HEK293T (cell line): ENCODE data around the gene KRT75.
"Not testable (repeated sequence)": the region's sequence is repeated elsewhere in the genome, so short reads cannot be mapped to it uniquely, and the experiment has no call there.

ENCODE experiments used
- CTCF ChIA-PET: fragments of 350-600 bp; formaldehyde crosslinking; extraction: SDS; loops from one replicate; lab custom pipeline; 2021; ENCODE audit warnings: antibody characterized with exemption, inconsistent platforms; lab: Yijun Ruan, JAX
- POLR2A ChIA-PET: fragments of 350-600 bp; formaldehyde crosslinking; extraction: SDS; loops from one replicate; lab custom pipeline; 2020; ENCODE audit warnings: antibody characterized with exemption, inconsistent platforms; lab: Yijun Ruan, JAX
- DNase-seq: peaks from one replicate; pipeline ENCODE4 v3.0.0; 2012; ENCODE audit warnings: mixed read lengths; ENCODE audit errors: extremely low spot score
- ARNT ChIP-seq: fragments of 450-650 bp; IDR thresholded peaks from 2 replicates; pipeline ENCODE4 v1.6.1; 2017; ENCODE audit warnings: mild to moderate bottlenecking
- BHLHE40 ChIP-seq: fragments of 450-650 bp; IDR thresholded peaks from 2 replicates; pipeline ENCODE4 v1.6.1; 2016; ENCODE audit warnings: mild to moderate bottlenecking, moderate library complexity, borderline replicate concordance
- CTBP1 ChIP-seq: fragments of 450-650 bp; IDR thresholded peaks from 2 replicates; pipeline ENCODE4 v1.6.1; 2016; ENCODE audit warnings: borderline replicate concordance
- ELF4 ChIP-seq: fragments of 450-650 bp; IDR thresholded peaks from 2 replicates; pipeline ENCODE4 v1.6.1; 2017; ENCODE audit warnings: antibody characterized with exemption
- FOXA1 ChIP-seq: fragments of 450-650 bp; IDR thresholded peaks from 2 replicates; pipeline ENCODE4 v1.6.1; 2016; ENCODE audit warnings: mild to moderate bottlenecking
- FOXK2 ChIP-seq: fragments of 450-650 bp; IDR thresholded peaks from 2 replicates; pipeline ENCODE4 v1.6.1; 2016; ENCODE audit warnings: mild to moderate bottlenecking
- FOXM1 ChIP-seq: fragments of 450-650 bp; IDR thresholded peaks from 2 replicates; pipeline ENCODE4 v1.6.1; 2017; ENCODE audit warnings: mild to moderate bottlenecking, borderline replicate concordance
- HDGF ChIP-seq: fragments of 450-650 bp; IDR thresholded peaks from 2 replicates; pipeline ENCODE4 v1.6.1; 2017; ENCODE audit warnings: antibody characterized with exemption, borderline replicate concordance
- L3MBTL2 ChIP-seq: fragments of 450-650 bp; conservative IDR thresholded peaks from 2 replicates; pipeline ENCODE4 v1.6.1; 2016; ENCODE audit warnings: mild to moderate bottlenecking
- LEF1 ChIP-seq: fragments of 450-650 bp; IDR thresholded peaks from 2 replicates; pipeline ENCODE4 v1.6.1; 2017; ENCODE audit warnings: mild to moderate bottlenecking, borderline replicate concordance
- NFRKB ChIP-seq: fragments of 450-650 bp; IDR thresholded peaks from 2 replicates; pipeline ENCODE4 v1.6.1; 2016; ENCODE audit warnings: mild to moderate bottlenecking, moderate library complexity
- SP1 ChIP-seq: fragments of 450-650 bp; IDR thresholded peaks from 2 replicates; pipeline ENCODE4 v1.6.1; 2017
- SUZ12 ChIP-seq: fragments of 450-650 bp; IDR thresholded peaks from 2 replicates; pipeline ENCODE4 v1.6.1; 2016; ENCODE audit warnings: mild to moderate bottlenecking
- TARDBP ChIP-seq: fragments of 450-650 bp; IDR thresholded peaks from 2 replicates; pipeline ENCODE4 v1.6.1; 2016
- ZNF384 ChIP-seq: fragments of 450-650 bp; IDR thresholded peaks from 2 replicates; pipeline ENCODE4 v1.6.1; 2016
- TF ChIP-seq, protein P1 (sequence below): fragments of 450-650 bp; IDR thresholded peaks from 2 replicates; pipeline ENCODE4 v1.6.1; 2016

Gene KRT75

DNA sequence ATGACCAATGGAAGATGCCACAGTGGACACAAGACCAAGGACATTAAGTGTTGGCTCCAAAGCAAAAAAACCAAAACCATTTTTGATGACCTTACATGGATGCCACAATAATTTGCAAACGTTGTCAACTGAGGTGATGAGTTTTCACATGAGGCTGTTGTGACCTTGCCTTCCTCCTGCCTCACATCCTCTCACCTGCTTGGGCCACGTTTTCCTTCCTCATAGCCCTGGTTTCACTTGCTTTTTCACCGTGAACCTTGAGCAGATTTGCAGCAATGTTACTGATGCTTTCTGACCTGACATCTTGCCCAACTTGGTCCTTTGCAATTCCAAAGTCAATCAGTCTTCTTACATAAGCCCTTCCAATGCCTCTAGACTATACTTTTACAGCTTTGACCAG is 14.1 kb upstream of the KRT75 start:
- ChIA-PET POLR2A (no interaction called here), CTCF (no interaction called here)
- TF ChIP-seq L3MBTL2 (no peak), FOXA1 (no peak), SP1 (no peak), FOXM1 (no peak), TARDBP (no peak), BHLHE40 (no peak), SUZ12 (no peak), LEF1 (no peak), ELF4 (no peak), ZNF384 (no peak), CTBP1 (no peak), FOXK2 (no peak), ARNT (no peak), HDGF (no peak), NFRKB (no peak)
- TF ChIP-seq, protein P1, sequence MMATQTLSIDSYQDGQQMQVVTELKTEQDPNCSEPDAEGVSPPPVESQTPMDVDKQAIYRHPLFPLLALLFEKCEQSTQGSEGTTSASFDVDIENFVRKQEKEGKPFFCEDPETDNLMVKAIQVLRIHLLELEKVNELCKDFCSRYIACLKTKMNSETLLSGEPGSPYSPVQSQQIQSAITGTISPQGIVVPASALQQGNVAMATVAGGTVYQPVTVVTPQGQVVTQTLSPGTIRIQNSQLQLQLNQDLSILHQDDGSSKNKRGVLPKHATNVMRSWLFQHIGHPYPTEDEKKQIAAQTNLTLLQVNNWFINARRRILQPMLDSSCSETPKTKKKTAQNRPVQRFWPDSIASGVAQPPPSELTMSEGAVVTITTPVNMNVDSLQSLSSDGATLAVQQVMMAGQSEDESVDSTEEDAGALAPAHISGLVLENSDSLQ, result no peak
- DNase-seq, result no peak

DNA sequence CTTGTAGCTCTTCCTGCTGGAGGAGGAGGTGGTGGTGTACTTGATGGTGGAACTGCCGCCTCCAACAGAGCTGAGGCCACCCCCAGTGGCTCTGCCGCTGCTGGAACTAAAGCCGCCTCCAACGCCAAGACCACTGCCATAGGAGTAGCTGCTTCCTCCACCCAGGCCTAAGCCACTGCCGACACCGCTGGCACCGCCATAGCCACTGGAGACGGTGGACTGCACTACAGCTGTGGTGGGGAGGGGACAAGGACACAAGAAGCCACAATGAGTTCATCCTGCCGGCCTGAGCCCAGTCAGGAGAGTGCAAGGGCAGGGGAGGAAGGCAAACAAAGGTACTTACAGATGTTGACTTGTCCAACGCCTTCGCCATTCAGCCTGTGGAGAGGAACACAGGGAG is 13.0 kb upstream of the KRT75 start:
- POLR2A ChIA-PET, CTCF ChIA-PET, DNase-seq: not testable (repeated sequence)

DNA sequence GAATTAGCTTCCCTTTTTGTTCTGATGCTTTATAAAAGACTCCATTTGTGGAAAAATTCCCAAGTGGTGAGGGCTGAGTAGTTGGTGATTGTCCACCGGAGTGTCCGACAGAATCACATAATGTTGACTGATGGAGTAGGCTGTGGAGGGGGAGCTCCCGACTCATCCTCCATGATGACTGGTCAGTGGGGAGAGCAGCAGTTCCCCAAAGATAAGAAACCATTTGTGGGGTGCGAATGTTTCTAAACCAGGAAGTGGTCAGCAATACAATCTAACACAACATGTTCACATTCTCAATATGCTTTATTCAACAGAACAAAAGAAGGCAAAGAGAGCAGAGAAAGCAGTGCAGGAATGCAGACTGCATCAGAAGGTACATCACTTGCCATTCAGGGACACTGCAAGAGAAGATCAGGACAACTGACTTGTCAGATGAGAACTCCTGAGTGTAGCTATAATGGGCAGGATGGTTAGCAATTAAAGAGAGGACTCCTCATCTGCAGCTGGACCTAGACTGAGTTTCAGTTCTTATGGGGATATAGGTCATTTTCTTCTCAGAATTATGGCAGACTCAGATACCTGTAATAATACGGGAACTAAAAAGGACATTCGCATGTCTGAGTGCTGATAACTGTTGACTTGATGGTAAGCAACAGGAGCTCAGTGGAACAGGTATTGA is 12.3 kb upstream of the KRT75 start:
- no peak for TF ChIP-seq FOXK2
- no peak for TF ChIP-seq SUZ12
- TF ChIP-seq NFRKB, result no peak
- CTCF ChIA-PET, result interaction anchor here (0.5 kb wide), 1 partner anchor 14 kb away, joined by 3 read pairs; no protein-coding TSS in a partner anchor
- DNase-seq, result no peak
- POLR2A ChIA-PET, result no interaction called here

DNA sequence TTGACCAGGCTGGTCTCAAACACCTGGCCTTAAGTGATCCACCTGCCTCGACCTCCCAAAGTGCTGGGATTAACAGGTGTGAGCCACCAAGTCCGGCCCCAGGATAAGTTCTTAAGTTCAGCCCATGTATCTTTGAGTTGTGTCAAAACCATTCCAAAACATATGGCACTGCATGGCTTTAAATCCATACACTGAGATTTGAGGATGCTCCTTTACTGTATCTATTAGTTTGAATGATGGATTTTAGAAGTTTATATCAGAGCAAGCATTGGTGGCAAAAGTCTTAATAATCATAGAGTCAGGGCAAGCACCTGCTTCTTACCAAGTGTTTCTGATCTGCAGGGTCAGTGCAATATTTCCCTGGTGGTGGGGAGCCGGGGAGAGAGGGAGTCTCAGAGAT is 11.7 kb upstream of the KRT75 start:
- TF ChIP-seq FOXK2, result no peak
- TF ChIP-seq ELF4, result no peak
- no peak for TF ChIP-seq NFRKB
- no peak for TF ChIP-seq ZNF384
- no peak for TF ChIP-seq L3MBTL2
- TF ChIP-seq CTBP1, result no peak
- CTCF ChIA-PET, result interaction anchor here (0.5 kb wide), 1 partner anchor 15 kb away, joined by 3 read pairs; no protein-coding TSS in a partner anchor
- POLR2A ChIA-PET, result no interaction called here
- no peak for DNase-seq

DNA sequence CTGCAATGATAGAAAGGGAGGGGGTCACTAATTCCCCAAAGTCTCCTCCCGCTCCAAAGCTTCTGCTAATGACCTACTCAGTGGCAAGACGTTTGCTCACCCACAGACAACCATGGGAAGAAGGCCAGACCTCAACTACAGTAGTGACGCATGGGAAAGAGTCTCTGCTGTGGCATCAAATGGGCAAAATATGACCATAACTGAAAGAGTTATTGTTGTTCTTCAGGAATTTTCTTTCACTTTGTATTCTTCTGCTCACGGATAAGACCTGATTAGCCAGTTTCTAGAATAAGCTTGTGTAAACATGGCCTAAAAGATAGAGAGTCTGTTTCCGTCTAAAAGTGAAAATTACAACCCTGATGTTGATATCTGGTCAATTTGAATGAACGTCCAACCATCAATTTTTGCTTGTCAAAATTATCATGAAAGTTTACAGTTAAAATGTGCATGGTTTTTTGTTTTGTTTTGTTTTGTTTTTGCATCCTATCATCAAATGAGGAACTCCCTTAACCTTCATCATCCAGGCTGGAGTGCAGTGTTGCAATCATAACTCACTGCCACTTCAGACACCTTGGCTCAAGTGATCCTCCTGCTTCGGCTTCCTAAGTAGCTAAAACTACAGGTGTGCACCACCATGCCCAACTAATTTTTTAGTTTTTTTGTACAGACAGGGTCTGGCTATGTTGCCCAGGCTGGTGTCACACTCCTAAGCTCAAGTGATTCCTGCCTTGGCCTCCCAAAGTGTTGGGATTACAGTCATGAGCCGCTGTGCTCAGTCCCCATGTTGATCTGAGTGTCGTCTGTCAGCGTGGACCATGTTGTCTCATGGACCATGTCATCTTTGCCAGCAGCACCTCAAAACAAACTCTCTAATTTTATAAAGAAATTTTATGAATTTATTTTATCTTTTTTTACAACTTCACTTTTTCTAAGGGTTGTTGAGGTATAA is 10.8 kb upstream of the KRT75 start:
- POLR2A ChIA-PET, result no interaction called here
- CTCF ChIA-PET, result no interaction called here
- TF ChIP-seq ARNT, result no peak
- TF ChIP-seq FOXM1, result no peak
- no peak for TF ChIP-seq FOXA1
- TF ChIP-seq HDGF, result no peak
- TF ChIP-seq, protein P1, result no peak
- no peak for TF ChIP-seq L3MBTL2
- no peak for TF ChIP-seq BHLHE40
- no peak for TF ChIP-seq ZNF384
- TF ChIP-seq FOXK2, result no peak
- TF ChIP-seq CTBP1, result no peak
- TF ChIP-seq ELF4, result no peak
- no peak for TF ChIP-seq LEF1
- TF ChIP-seq SP1, result no peak
- no peak for TF ChIP-seq NFRKB
- no peak for DNase-seq

DNA sequence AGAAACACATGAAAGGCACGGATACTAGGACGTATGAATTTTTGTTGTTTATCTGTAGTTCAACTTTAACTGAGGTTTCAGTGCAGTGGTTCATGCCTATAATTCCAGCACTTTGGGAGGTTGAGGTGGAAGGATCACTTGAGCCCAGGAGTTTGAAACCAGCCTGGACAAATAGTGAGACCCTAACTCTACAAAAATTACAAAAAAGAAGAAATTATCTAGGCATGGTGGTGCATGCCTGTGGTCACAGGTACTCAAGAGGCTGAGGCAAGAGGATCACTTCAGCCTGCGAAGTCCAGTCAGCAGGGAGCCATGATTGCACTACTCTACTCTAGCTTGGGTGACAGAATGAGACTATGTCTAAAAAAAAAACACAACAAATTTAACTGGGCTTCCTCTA is 9.8 kb upstream of the KRT75 start:
- no peak for DNase-seq
- TF ChIP-seq FOXM1 (no peak), LEF1 (no peak), FOXK2 (no peak), NFRKB (no peak), L3MBTL2 (no peak), ZNF384 (no peak), ARNT (no peak), ELF4 (no peak)
- ChIA-PET POLR2A (no interaction called here), CTCF (no interaction called here)

DNA sequence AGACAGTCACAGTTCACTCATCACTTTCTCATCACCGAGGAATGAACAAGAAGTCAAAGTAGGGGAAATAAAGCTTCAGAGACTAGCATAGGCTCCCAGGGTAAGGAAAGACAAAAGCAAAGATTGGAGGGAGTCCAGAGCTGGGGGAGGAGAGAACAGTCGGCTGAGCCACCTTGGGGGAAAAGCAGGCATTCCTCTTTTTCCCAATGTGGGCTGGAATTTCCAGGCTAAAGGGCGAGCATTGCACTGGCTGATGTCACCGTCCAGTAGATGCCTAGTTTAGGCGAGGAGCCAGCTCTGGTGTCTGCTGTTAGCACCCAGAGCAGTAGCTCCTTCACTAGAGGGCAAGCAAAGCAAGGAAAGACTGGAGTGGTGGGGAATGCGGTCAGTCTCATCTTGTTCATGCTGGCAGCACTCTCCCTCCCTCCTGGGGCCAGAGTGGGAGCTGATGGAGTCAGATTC is 8.5 kb upstream of the KRT75 start:
- no peak for DNase-seq
- POLR2A ChIA-PET, result interaction anchor here (0.6 kb wide), 1 partner anchor 438 kb away, joined by 3 read pairs; no protein-coding TSS in a partner anchor
- TF ChIP-seq NFRKB, result no peak
- CTCF ChIA-PET, result no interaction called here
